Mammary epithelial cell (primary cell): ENCODE results near the gene ERP27.

Experiments used
- CTCF ChIP-seq, 2 donors: IDR thresholded peaks in 1 of 2; conservative IDR thresholded peaks in 1 of 2; 2 replicates each; pipeline ENCODE4 v1.5.1; 2011 to 2012; ENCODE audit warnings: inconsistent platforms in 2 of 2, low read length in 2 of 2, mild to moderate bottlenecking in 2 of 2, control low read depth in 1 of 2, low read depth in 1 of 2; ENCODE audit not compliant: insufficient read depth in 1 of 2; ENCODE audit errors: extremely low read depth in 1 of 2
- EZH2 ChIP-seq: IDR thresholded peaks from 2 replicates; pipeline ENCODE4 v1.6.1; 2012; ENCODE audit warnings: low read length, inconsistent platforms, borderline replicate concordance

- TF ChIP-seq CTCF (conservative IDR thresholded peaks at IDR 0.05 in 1 of 2, IDR thresholded peaks at IDR 0.05 in 1 of 2; ENCODE audit: extremely low read depth in 1 of 2, insufficient read depth in 1 of 2, low read depth in 1 of 2, low read length in 2 of 2) (no peak), EZH2 (no peak)
Measured at GRCh38 chr12:14982562-14982961, 44.2 kb upstream of the ERP27 start.
